Panc1 (cell line): ENCODE results near the gene MSMB.

Experiments used
- POLR2AphosphoS5 ChIP-seq: IDR thresholded peaks from 2 replicates; pipeline ENCODE4 v1.6.1; 2012; ENCODE audit warnings: mild to moderate bottlenecking, low read depth, low read length, moderate library complexity
- SIN3A ChIP-seq: IDR thresholded peaks from 2 replicates; pipeline ENCODE4 v1.6.1; 2012; ENCODE audit warnings: low read depth, mild to moderate bottlenecking, low read length, moderate library complexity, borderline replicate concordance; ENCODE audit not compliant: insufficient read depth
- TF ChIP-seq, protein P1 (sequence below): fragments of 450-650 bp; IDR thresholded peaks from 2 replicates; pipeline ENCODE4 v1.5.1; 2017; ENCODE audit warnings: mild to moderate bottlenecking

DNA sequence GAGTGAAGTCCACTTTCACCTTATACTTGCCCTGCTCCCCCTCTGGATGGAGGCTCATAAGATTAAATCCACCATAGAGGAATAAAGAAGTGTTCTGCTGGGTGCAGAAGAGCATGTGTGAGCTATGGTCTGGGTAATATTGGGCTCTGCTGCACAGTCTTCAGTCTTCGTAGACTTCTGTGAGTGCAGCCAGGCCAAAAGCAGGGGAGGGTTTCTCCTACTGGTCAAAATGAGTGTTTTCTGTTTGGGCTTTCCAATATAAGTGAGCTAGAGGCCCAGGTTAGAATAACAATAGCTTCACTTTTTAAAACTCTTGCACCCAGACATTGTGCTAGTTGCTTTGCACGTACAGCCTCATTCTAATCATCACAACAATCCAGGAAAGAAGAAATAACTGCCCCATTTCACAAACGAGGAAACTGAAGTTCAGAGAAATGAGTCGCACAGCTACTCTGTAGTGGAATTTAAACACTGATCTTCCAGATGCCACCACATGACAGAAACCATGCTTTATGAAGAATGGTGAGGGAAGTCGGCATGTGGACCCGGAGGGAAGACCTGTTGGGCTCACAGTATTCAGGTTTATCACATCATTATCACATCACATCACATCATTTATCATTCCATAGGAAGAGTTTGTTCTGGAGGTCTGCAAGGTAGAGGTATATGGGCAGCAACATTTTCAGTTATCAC is 23.8 kb upstream of the MSMB start:
- TF ChIP-seq, protein P1, sequence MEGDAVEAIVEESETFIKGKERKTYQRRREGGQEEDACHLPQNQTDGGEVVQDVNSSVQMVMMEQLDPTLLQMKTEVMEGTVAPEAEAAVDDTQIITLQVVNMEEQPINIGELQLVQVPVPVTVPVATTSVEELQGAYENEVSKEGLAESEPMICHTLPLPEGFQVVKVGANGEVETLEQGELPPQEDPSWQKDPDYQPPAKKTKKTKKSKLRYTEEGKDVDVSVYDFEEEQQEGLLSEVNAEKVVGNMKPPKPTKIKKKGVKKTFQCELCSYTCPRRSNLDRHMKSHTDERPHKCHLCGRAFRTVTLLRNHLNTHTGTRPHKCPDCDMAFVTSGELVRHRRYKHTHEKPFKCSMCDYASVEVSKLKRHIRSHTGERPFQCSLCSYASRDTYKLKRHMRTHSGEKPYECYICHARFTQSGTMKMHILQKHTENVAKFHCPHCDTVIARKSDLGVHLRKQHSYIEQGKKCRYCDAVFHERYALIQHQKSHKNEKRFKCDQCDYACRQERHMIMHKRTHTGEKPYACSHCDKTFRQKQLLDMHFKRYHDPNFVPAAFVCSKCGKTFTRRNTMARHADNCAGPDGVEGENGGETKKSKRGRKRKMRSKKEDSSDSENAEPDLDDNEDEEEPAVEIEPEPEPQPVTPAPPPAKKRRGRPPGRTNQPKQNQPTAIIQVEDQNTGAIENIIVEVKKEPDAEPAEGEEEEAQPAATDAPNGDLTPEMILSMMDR: no peak
- TF ChIP-seq POLR2AphosphoS5: no peak
- TF ChIP-seq SIN3A: no peak
